ENCODE results near the gene MEF2D. TPM values are rescaled to one million over a fixed set of nuclear protein-coding genes. Genes with fewer than 3 reads are reported as not detected.

Gene MEF2D
- total RNA-seq, 2 experiments from 2014 or later, result 155 to 162 TPM

GRCh38 chr1:156508205-156508954 is 7.8 kb upstream of the MEF2D start:
- H3K9me3 ChIP-seq (ENCODE audit: control insufficient read depth in 1 of 2, insufficient read depth in 1 of 2, low read length in 2 of 2), result no peaks in the 10 kb centered on the region
- TF ChIP-seq, protein P1, sequence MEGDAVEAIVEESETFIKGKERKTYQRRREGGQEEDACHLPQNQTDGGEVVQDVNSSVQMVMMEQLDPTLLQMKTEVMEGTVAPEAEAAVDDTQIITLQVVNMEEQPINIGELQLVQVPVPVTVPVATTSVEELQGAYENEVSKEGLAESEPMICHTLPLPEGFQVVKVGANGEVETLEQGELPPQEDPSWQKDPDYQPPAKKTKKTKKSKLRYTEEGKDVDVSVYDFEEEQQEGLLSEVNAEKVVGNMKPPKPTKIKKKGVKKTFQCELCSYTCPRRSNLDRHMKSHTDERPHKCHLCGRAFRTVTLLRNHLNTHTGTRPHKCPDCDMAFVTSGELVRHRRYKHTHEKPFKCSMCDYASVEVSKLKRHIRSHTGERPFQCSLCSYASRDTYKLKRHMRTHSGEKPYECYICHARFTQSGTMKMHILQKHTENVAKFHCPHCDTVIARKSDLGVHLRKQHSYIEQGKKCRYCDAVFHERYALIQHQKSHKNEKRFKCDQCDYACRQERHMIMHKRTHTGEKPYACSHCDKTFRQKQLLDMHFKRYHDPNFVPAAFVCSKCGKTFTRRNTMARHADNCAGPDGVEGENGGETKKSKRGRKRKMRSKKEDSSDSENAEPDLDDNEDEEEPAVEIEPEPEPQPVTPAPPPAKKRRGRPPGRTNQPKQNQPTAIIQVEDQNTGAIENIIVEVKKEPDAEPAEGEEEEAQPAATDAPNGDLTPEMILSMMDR (IDR thresholded peaks at IDR 0.05), result no peak
- no peaks in the 10 kb centered on the region for H3K9me3 Mint-ChIP-seq
- intact Hi-C loops (cut with DNase I, micrococcal nuclease), result loop anchor here (5.0 to 10.0 kb wide), 3 partner anchors 74 to 256 kb away; partner anchors contain the start of genes ISG20L2 (in 1 of the 2), METTL25B (in 1 of the 2) and PRCC (in 1 of the 2)
- DNase-seq, result peak in 2 of 14 experiments; percentile 56 to 61
- H3K27me3 ChIP-seq (ENCODE audit: control insufficient read depth in 1 of 2, insufficient read depth in 2 of 2, low read length in 2 of 2), result no peaks in the 10 kb centered on the region
- no peak for ATAC-seq (ENCODE audit: poor library complexity)
- H3K27ac Mint-ChIP-seq, result peak overlapping the region; percentile 97
- H3K27me3 Mint-ChIP-seq, result no peaks in the 10 kb centered on the region
- H3K4me1 ChIP-seq (ENCODE audit: insufficient read depth, low read length), result peaks cover 44% of the 10 kb centered on the region
- H3K27ac ChIP-seq (ENCODE audit: low read depth in 1 of 2, low read length in 2 of 2), result no peak overlapping the region
- H3K36me3 ChIP-seq (ENCODE audit: insufficient read depth, low read length), result no peaks in the 10 kb centered on the region
- peaks cover 65% of the 10 kb centered on the region for H3K4me1 Mint-ChIP-seq (ENCODE audit: low read depth)
- no peak overlapping the region for H3K4me3 ChIP-seq (ENCODE audit: low read length)
- CTCF ChIA-PET, result interaction anchor here (1.1 kb wide), 1 partner anchor 100 kb away, joined by 3 read pairs; no protein-coding TSS in a partner anchor
- peak overlapping the region; percentile 36 for H3K4me3 Mint-ChIP-seq
- peaks cover 4% of the 10 kb centered on the region for H3K36me3 Mint-ChIP-seq (ENCODE audit: low read depth)
- POLR2A ChIA-PET, result interaction anchor here (1.0 to 1.9 kb wide), 5 partner anchors 9 to 72 kb away, joined by 3 to 8 read pairs (median 5); no protein-coding TSS in a partner anchor

- CTCF ChIA-PET, result interaction anchor here (1.0 kb wide), 1 partner anchor 26 kb away, joined by 3 read pairs; no protein-coding TSS in a partner anchor
Measured at GRCh38 chr1:156506450-156506849, 5.9 kb upstream of the MEF2D start.

More at GRCh38 chr1:156506450-156506849, 5.9 kb upstream of the MEF2D start:
- TF ChIP-seq, protein P1 (IDR thresholded peaks at IDR 0.05), result no peak
- DNase-seq (peak in 1 of 14 experiments; percentile 9), ATAC-seq (ENCODE audit: poor library complexity) (no peak)
- Histone ChIP-seq H3K4me1 (ENCODE audit: insufficient read depth, low read length) (peaks cover 63% of the 10 kb centered on the region), H3K4me3 (ENCODE audit: low read length) (no peak overlapping the region), H3K36me3 (ENCODE audit: insufficient read depth, low read length) (no peaks in the 10 kb centered on the region), H3K27me3 (ENCODE audit: control insufficient read depth in 1 of 2, insufficient read depth in 2 of 2, low read length in 2 of 2) (no peaks in the 10 kb centered on the region), H3K9me3 (ENCODE audit: control insufficient read depth in 1 of 2, insufficient read depth in 1 of 2, low read length in 2 of 2) (no peaks in the 10 kb centered on the region), H3K27ac (ENCODE audit: low read depth in 1 of 2, low read length in 2 of 2) (peak overlapping the region in 1 of 2 donors; percentile 96)
- POLR2A ChIA-PET, result interaction anchor here (1.9 kb wide), 1 partner anchor 26 kb away, joined by 7 read pairs; no protein-coding TSS in a partner anchor
- intact Hi-C loops (cut with DNase I, micrococcal nuclease), result loop anchor here (5.0 to 10.0 kb wide), 3 partner anchors 76 to 258 kb away; partner anchors contain the start of genes ISG20L2 (in 1 of the 2), METTL25B (in 1 of the 2) and PRCC (in 1 of the 2)
- H3K9me3 Mint-ChIP-seq, result no peaks in the 10 kb centered on the region
- H3K27ac Mint-ChIP-seq, result peak overlapping the region; percentile 97
- H3K36me3 Mint-ChIP-seq (ENCODE audit: low read depth), result peaks cover 4% of the 10 kb centered on the region
- peak overlapping the region; percentile 32 for H3K4me3 Mint-ChIP-seq
- peaks cover 76% of the 10 kb centered on the region for H3K4me1 Mint-ChIP-seq (ENCODE audit: low read depth)
- H3K27me3 Mint-ChIP-seq, result no peaks in the 10 kb centered on the region

Measured in CD4-positive, alpha-beta T cell (primary cell).